ENCODE data around the gene STRIP2. TPM values are rescaled to one million over a fixed set of nuclear protein-coding genes. Genes with fewer than 3 reads are reported as not detected.
"Not testable (repeated sequence)": the region's sequence is repeated elsewhere in the genome, so short reads cannot be mapped to it uniquely, and the experiment has no call there.

Gene STRIP2
- polyA plus RNA-seq, 1 donor: 9.2 TPM

DNA sequence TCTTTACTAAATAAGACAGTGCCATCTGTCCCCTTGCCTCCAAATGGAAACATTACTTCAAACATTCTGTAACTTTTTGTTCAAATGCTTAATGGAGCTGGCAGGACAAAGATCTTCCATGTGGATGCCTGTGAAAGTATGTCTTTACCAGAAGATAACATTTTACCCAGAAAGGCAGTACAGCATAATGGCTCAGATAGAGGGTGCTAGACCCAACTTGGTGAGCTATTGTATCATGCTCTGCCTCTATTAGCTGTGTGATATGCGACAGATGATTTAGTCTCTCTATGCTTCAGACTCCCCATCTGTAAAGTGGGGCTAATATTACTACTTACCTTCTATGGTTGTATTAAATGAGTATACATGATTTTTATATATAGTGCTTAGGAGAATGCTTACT lies 59.3 kb downstream of the STRIP2 start:
- no peak for DNase-seq (ENCODE audit: low read depth)

DNA sequence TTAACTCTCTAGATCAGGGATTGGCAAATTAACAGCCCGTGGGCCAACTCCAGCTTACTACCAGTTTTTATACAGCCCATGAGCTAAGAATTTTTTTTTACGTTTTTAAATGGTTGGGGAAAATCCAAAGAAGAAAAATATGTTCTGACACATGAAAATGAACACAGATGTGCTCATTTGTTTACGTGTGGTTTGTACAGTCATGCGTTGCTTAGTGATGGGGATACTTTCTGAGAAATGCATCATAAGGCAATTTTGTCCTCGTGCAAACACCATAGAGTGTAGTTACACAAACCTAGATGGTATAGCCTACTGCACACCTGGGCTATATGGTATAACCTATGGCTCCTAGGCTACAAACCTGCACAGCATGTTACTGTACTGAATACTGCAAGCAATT lies 59.8 kb downstream of the STRIP2 start:
- DNase-seq (ENCODE audit: low read depth): no peak

DNA sequence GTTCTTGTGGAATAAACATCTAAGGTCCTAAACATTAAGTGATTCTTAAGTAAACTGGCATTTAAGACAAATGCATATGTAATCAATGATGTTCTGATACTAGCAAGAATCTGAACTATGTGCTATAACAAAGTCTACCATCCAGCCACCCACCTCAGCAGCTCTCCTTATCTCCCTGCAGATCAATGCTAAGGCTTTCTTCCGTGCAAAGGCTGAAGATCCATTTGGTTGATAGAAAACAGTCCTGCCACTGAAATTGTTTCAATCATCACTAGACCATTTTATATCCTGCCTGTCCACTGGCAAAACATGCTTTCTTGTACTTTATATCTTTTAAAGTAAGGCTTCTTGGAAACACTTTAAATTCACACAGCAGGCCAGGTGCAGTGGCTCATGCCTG lies 61.8 kb downstream of the STRIP2 start:
- no peak for DNase-seq (ENCODE audit: low read depth)

DNA sequence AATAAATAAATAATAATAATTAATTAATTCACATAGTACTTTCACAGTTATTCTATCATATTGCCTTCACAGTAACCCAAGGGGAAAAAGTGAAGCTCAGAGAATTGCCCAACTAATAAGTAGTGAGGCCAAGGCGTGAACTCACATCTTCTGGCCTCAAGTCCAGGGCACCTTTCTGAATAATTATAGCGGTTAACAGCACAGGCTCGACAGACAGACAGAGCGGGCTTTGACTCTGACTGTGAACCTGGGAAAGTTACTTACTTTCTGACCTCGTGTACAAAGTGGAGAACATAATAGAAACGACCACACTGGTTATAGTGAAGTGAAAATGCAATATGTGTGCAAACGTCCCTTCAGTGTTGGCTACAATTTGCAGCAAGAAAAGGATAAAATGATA lies 62.4 kb downstream of the STRIP2 start:
- DNase-seq (ENCODE audit: low read depth): no peak

DNA sequence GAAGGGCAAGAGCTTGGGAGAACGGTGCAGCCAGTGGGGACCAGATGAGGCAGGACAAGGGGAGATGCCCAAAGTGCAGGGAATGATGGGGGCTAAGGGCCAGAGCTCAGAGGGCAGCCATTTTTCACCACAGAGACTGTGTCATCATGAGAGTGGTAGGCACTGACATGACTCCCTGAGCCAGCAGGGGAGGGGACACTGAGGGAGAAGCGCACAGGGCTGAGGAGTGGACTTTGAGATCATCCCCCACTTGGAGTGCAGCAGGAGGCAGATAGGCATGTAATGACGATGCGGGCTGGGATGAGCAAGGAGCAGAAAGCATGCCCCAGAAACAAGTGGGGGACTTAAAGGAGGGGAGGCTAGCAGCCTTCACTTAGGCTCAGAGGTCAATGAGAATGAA lies 62.9 kb downstream of the STRIP2 start:
- no peak for DNase-seq (ENCODE audit: low read depth)

DNA sequence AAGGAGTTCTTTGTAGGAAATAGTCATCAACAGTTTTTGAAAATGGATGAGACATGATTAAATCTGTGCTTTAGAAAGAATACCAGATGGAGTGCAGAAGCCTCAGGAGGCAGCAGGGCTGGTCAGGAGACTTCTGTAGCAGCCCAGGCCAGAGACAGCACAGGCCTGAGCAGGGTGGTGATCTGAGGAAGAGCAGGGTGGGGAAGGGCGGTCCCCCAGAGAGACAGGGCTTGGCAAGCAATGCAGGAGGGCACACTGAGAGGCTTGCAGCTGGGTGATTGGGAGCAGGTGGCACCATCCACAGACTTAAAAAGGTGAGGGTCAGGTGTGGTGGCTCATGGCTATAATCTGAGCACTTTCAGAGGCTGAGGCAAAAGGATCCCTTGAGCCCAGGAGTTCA lies 63.8 kb downstream of the STRIP2 start:
- no peak for DNase-seq (ENCODE audit: low read depth)

DNA sequence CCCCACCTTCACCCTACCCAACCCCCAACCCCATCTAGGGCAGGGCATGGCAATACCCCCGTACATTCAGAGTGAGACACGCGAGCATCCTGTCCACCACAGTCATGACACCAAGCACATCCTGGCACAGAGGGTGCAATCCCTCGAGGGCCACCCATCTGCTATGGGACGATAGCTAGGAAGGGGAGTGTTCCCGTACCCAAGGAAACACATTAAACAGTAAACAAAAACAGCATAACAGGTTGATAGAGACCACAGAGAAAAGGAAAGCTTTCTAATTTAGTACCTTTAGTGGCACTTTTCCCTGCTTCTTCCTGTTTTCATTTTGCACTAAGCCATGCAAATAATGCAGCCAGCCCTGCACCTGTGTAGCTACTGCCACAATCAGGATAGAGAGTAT lies 65.8 kb downstream of the STRIP2 start:
- DNase-seq (ENCODE audit: low read depth): no peak

DNA sequence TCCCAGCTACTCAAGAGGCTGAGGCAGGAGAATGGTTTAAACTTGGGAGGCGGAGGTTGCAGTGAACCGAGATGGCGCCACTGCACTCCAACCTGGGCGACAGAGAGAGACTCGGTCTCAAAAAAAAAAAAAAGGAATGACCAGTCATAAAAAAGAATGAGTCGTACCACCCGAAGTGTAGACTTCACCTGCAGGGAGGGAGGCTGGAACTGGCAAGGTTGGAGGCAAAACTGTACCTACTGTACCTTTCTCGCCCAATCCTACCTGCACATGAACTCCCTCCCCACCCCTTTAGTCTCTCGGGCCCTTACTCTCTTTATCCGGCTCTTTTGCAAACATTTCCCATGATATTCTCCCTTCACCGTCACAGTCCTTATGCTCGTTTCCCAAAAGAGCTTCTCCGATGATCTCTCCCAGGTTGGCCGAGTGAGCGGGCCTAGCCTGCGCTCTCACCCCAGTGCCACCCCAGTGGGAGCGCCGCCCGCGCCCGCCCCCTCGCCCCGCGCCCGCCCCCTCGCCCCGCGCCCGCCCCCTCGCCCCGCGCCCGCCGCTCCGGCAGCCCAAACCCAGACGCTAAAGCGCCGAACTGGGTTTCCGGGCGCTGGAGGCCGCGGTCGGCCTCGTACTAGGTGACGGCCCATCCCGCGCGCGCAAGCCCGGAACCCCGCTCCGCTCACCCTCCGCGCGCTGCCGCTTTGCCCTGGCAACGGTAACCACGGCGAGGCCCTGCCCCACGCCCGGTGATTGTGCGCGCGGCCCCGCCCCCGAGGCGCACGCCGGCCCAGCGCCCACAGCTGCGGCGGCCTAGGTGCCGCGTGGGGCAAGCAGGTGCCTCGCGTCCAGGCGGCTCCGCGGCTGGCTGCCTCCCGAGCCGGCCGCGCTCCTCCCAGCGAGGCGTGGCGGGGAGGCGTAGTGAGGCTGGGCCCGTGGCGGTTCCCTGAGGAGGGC lies 67.8 kb downstream of the STRIP2 start, which contains the start of gene SMKR1:
Gene SMKR1, plus strand, starts transcription at position 772 of the 948 bp plus-strand sequence. CDS start 294 bp downstream, outside the sequence.
- peak; percentile 24 for DNase-seq (ENCODE audit: low read depth)

DNA sequence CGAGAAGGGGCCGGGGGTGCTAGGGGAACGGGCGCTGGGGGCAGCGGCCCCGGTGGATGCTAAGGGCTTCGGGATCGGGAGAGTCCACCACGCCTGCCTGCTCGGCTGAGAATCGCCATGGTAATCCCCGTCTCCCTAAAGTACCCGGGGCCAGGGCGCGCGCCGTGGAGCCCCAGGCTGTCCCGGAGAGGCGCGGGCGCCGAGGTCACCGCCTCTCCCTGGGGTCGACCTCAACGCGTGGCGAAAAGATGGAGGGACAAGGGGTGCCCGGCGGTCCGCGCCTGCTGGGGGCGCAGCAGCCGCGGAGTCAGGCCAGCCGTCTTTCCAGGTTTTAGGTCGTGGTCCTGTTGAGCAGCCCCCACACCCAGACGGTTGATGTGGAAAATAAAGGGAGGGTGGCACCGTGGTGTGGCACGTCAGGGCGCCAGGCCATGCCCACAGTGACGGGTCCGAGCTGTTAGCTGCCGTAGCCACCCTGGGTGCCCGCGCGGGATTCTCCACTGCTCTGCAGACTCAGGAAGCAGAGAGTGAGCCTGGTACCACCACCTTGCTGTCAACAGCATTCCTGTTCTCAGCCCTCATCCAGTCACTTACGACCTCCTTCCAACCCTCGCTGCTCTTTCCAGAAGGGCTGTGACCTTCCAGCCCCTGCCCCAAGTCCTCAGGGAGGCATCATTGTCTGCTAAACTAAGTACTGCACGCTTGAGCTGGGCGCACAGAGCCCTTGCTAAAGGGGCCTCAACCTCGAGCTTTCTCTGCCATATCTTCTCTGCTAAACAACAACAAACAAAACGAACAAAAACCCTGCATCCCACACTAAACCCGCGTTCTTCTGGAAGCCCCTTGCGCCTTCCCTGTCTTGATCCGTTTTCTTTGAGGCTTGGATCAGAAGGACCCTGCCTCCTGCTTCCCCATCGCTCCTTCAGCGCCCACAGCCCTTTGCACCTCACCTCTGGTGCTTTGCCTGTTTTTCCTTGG lies 68.8 kb downstream of the STRIP2 start:
- DNase-seq (ENCODE audit: low read depth): no peak

DNA sequence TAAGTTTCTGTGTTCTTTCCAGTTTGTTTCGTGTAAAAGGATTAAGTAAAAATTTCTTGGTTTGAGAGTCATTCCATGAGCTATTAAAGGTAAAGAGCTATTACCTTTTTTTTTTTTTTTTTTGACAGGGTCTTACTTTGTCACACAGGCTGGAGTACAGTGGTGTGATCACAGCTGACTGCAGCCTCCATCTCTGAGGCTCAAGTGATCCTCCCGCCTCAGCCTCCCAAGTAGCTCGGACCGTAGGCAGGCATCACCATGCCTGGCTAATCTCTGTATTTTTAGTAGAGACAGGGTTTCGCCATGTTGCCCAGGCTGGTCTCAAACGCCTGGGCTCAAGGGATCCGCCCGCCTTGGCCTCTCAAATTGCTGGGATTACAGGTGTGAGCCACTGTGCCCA lies 69.5 kb downstream of the STRIP2 start:
- DNase-seq (ENCODE audit: low read depth): no peak

DNA sequence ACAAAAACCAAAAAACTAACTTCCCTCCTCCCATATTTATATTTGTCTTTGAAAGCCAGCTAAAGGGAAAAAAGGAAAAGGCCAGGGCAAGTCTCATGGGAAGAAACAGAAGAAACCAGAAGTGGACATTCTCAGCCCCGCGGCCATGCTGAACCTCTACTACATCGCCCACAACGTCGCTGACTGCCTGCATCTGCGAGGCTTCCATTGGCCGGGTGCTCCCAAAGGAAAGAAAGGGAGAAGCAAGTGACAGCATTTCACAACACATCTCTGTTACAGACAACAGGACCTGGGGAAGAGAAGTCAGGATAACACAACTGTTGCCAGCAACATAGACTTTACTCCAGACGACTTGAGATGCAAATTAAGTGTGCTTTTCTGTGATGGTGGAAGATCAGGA lies 78.0 kb downstream of the STRIP2 start:
- DNase-seq (ENCODE audit: low read depth): no peak

DNA sequence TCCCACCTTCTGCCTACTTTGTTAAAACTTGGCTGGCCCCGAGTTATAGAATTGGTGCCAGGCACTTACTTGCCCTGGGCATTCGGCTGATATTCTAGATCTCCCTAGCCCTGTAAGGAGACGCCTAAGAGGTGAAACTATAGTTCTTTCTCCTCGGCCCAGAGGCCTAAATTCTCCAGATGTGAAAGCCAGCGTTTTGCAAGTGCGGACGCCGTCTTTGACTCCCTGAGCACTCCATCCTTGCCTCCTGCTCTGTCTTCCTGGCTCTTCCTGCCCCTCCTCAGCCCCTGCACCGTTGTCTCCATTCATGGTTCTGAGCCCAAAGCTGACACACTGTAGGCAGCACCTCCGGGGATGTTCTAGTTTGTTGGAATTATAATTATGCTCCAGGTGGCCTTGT lies 79.3 kb downstream of the STRIP2 start:
- no peak for DNase-seq (ENCODE audit: low read depth)

DNA sequence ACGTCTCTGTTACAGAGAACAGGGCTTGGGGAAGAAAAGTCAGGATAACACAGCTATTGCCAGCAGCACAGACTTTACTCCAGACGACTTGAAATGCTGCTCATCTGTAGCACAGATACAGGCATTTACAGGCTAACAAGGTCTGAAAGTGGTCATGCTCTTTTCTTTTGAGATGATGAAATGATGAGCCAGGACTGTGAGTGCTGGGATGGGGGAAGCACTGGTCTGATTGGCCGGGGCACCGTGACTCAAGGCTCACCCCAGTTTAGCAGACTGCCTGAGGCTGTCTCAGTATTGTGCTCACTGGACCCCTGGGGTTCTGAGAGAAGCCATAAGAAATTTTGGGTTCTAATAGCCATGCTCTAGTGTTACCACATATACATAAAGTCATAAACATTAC lies 80.5 kb downstream of the STRIP2 start:
- no peak for DNase-seq (ENCODE audit: low read depth)

DNA sequence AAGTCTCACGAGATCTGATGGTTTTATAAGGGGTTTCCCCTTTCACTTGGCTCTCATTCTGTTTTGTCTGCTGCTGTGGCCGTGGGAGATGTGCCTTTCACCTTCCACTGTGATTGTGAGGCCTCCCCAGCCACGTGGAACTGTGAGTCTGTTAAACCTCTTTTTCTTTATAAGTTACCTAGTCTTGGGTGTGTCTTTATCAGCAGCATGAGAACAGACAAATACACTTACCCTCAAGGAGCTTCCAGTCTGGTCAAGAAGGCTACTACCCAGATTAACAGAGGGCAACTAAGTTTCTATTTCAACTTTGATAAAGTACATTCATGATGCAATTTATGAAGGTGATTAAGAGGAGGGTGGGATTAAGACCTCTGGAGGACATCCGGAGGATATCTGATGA lies 81.1 kb downstream of the STRIP2 start:
- no peak for DNase-seq (ENCODE audit: low read depth)

DNA sequence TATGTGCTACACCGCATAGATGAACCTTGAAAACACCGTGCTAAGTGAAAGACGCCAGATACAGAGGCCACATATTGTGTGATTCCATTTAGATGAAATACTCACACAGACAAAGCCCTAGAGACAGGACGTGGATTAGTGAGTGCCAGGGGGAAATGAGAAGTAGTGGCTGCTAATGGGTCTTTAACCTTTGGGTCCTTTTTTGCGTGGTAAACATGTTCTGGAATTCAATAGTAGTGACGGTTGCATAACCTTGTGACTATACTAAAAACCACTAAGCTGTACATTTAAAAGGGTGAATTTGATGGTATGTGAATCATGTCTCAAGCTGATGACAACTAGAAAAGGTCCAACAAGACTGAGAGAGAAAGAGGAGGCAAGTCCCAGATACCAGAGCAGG lies 83.7 kb downstream of the STRIP2 start:
- DNase-seq (ENCODE audit: low read depth): no peak

DNA sequence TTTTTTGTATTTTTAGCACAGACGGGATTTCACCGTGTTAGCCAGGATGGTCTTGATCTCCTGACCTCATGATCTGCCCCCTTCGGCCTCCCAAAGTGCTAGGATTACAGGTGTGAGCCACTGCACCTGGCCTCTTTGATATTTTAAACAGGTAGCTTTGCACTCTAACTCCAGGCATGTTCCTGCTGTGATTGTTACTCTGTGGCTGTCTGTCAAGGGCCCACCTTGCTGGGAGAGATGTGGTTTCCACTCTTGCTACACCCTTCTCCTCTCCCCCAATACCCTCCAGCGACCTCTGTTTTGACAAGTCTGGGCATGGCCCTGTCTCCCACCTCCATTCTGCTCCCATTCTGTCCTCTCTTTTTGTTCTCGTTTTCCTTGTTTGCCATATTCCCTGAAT lies 85.2 kb downstream of the STRIP2 start:
- no peak for DNase-seq (ENCODE audit: low read depth)

DNA sequence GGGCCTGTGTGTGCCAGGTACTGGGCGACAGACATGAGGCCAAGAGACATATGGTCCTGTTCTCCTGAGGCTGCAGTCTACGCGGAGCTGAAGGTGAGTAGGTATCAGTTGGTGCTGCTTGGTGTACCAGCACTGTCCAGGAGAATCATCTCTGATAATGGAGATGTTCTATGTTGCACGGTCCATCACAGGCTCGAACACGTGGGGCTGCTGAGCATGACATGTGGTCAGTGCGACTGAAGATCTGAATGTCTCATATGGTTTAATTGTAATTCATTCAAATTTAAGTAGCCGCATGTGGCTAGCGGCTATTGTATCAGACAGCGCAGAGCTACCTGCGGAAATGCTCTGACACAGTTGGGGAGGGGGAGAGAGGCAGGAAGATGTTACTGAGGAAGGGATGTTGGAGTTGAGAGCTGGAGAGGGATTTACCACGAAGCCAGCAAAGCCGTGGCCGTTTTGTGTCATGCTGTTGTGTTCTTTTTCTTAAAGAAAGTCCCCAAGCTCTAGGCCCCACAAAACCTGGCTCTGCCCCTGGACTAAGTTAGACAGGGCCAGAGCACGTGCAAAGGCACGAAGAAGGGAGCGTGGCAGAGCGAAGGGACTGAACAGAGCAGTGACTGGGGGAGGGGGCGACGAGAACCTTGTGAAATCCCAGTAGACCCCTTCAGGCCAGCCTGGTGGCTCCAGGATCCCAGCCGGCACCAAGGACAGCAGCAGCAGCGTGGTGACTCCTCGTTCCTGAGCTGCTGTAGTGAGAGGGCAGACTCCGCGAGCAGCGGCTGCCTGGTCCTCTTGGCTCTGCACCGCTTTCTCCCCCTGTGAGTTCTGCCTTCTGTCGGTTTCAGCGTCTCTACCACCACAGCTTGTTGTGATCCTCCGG lies 88.1 kb downstream of the STRIP2 start:
- DNase-seq (ENCODE audit: low read depth): no peak

DNA sequence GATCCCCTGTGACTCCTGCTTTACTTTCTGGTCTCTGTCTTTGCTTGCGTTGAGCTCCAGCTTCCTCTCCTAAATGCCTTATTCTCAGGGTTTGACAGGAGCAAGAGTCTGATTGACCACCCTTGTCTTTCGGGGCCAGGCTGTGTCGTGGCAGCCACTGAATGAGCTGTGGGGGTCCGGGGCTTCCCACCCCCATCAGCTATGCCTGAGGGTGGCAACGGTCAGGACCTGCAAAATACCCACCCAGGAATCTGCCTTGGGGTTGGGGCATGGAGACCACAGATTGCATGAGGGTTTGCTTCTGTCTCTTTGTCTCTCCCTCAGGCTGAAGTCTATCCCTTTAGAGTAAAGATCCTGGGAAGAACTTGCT lies 88.7 kb downstream of the STRIP2 start:
- DNase-seq (ENCODE audit: low read depth): no peak

DNA sequence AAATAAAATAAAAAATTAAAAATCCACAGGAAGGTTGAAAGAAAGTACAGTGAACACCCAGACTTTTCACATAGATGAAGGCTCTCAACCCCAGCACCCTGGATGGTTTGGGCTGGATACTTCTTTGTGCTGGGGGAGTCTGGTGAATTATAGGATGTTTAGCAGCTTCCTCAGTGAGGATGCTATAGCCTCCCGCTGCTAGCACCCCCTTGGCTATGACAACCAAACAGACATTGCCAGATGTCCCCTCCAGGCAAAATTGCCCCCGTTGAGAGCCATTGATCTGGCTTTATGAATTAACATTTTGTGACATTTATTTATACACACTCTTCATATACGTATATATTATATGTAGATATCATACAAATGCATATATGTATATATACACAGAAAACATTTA lies 89.7 kb downstream of the STRIP2 start:
- no peak for DNase-seq (ENCODE audit: low read depth)

DNA sequence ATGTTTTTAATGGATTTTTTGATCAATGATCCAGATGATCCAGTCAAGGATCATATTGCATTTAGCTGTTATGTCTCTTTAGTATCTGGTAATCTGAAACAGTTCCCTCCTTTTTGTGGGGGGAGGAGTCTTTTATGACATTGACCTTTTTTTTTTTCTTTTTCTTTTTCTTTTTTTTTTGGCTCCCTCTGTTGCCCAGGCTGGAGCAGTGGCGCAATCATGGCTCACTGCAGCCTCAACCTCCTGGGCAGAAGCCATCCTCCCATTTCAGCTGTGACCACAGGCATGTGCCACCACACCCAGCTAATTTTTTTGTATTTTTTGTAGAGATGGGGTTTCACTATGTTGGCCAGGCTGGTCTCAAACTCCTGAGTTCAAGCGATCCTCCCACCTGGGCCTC lies 90.2 kb downstream of the STRIP2 start:
- not testable (repeated sequence) for DNase-seq (ENCODE audit: low read depth)

DNA sequence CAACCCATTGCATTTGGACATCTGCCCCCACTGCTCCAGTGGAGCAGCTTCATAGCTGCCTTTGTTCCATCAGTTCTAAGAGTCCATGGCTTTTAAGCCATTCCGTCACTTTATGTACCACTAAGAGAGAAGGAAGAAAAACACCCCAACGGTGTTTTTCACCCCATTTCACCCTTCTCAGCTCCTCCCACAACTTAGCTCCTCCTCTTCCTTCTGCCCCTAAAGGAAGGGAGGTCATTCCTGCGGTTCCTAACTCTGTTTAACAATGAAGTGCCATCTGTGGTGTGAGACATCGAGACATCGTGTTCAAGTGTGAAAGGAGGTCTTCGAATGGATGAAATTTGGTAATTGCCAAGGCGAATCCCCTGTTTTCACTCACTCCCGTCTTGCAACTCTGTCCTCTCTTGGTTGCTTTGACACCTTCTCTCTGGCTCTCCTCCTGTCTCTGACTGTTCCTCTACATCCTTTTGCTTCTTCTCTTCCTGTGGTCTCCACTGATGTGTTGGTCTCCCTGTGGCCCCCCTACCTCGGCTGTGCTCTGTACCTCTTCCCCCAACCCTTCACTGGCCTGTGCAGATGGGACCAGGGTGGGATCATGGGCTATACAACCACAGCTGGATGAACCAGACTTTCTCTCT lies 91.1 kb downstream of the STRIP2 start:
- no peak for DNase-seq (ENCODE audit: low read depth)

Data from forelimb muscle (tissue), 1 donor.